Subcutaneous adipose tissue (tissue), 4 donors: ENCODE data around the gene NPY. TPM values are rescaled to one million over a fixed set of nuclear protein-coding genes. Genes with fewer than 3 reads are reported as not detected.

Experiments
- total RNA-seq, 4 donors: library from RNA; depleted of rRNA; stranded (reverse); fragments of >200 nt; gene quantifications; one replicate each; pipeline ENCODE4 v1.1.0, GENCODE V29; 2016
- TF ChIP-seq, protein P1 (sequence below): fragments of 450-650 bp; IDR thresholded peaks from one replicate; pipeline ENCODE4 v1.5.1; 2016; ENCODE audit warnings: low read depth, mild to moderate bottlenecking, control low read depth, antibody characterized with exemption, moderate library complexity

Gene NPY
- total RNA-seq, 4 donors from 2014 or later: not detected

GRCh38 chr7:24255139-24255538 lies 28.9 kb upstream of the NPY start:
- TF ChIP-seq, protein P1, sequence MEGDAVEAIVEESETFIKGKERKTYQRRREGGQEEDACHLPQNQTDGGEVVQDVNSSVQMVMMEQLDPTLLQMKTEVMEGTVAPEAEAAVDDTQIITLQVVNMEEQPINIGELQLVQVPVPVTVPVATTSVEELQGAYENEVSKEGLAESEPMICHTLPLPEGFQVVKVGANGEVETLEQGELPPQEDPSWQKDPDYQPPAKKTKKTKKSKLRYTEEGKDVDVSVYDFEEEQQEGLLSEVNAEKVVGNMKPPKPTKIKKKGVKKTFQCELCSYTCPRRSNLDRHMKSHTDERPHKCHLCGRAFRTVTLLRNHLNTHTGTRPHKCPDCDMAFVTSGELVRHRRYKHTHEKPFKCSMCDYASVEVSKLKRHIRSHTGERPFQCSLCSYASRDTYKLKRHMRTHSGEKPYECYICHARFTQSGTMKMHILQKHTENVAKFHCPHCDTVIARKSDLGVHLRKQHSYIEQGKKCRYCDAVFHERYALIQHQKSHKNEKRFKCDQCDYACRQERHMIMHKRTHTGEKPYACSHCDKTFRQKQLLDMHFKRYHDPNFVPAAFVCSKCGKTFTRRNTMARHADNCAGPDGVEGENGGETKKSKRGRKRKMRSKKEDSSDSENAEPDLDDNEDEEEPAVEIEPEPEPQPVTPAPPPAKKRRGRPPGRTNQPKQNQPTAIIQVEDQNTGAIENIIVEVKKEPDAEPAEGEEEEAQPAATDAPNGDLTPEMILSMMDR: no peak

DNA sequence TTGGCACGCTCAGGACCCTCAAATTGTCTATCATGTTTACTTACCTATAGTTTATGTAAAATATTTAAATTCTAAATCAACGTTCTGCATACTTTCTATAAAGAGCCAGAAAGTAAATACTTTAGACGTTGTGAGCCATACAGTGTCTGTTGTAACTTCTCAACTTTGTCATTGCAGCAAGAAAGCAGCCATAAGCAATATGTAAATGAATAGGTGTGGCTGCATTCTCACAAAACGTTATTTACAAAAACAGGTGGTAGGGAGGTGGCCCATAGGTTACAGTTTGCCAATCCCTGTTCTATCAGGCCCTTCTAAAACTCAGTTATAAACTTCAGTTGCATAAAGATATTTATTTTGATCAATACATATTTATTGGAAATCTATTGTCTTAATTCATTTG lies 12.1 kb upstream of the NPY start:
- TF ChIP-seq, protein P1: no peak

GRCh38 chr7:24279512-24279911 lies 4.5 kb upstream of the NPY start:
- TF ChIP-seq, protein P1: no peak

DNA sequence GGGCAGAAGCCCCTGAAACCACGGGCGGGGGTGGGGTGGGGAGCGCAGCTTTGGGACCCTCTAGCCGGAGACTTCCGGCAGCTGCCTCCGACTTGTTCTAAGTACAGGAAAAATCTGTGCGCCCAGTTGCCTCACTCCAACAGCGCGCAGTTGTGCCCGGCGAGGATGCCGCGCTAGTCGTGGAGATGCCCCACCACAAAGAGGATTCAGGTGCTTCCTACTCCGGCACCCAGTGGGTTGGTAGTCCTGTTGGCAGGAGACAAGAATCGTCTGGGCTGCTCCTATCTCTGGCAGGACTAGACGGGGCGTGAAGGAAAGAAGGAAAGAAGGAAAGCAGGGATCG lies 465 bp upstream of the NPY start:
- TF ChIP-seq, protein P1: no peak

DNA sequence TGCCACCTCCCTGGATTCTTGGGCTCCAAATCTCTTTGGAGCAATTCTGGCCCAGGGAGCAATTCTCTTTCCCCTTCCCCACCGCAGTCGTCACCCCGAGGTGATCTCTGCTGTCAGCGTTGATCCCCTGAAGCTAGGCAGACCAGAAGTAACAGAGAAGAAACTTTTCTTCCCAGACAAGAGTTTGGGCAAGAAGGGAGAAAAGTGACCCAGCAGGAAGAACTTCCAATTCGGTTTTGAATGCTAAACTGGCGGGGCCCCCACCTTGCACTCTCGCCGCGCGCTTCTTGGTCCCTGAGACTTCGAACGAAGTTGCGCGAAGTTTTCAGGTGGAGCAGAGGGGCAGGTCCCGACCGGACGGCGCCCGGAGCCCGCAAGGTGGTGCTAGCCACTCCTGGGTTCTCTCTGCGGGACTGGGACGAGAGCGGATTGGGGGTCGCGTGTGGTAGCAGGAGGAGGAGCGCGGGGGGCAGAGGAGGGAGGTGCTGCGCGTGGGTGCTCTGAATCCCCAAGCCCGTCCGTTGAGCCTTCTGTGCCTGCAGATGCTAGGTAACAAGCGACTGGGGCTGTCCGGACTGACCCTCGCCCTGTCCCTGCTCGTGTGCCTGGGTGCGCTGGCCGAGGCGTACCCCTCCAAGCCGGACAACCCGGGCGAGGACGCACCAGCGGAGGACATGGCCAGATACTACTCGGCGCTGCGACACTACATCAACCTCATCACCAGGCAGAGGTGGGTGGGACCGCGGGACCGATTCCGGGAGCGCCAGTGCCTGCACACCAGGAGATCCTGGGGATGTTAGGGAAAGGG lies 913 bp downstream of the NPY start:
- TF ChIP-seq, protein P1: no peak

DNA sequence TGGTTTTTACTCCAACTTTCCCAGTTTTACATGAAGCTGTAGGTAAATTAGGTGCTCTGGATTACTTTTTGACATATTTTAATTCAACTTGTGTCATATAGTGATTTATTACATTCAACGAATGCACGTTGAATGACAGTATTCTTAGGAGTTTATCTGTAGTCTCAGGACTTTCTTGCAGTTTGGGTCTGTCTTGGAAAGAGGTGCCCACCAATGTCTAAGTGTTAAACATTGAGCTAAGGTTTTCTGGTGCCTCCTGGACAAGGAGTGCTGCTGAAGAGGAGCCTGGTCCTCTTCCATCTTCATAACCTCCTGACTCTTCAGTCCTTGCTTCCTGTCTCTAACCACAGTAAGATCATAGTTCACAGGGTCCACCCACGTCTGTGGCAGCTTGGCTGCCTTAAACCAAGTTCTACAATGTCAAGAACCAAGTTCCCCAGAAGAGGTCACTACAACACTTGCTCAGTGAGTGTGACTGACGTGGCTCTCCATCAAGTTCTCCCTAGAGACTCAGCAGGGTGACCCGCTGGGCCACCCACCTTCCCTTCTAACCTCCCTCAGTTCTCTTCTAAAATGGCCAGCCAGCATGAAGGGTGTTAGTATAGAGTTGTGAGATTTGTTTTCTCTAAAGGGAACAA lies 6.1 kb downstream of the NPY start:
- TF ChIP-seq, protein P1: no peak

GRCh38 chr7:24291271-24291670 lies 7.3 kb downstream of the NPY start:
- TF ChIP-seq, protein P1: no peak
